OCI-M2 (cell line): Measurements from ENCODE around the gene ESAM.
"Not testable (repeated sequence)": the region's sequence is repeated elsewhere in the genome, so short reads cannot be mapped to it uniquely, and the experiment has no call there.

Source experiments
- DNase-seq: peaks from one replicate; lab custom pipeline; 2025; ENCODE audit not compliant: unreplicated experiment; lab: John Stamatoyannopoulos, UW

The ESAM gene

GRCh38 chr11:124776865-124777645, 15.0 kb upstream of the ESAM start:
- no peak for DNase-seq

- not testable (repeated sequence) for DNase-seq
Measured at GRCh38 chr11:124770959-124771358, 8.9 kb upstream of the ESAM start.

- DNase-seq, result no peak
Measured at GRCh38 chr11:124769806-124770774, 8.0 kb upstream of the ESAM start.

GRCh38 chr11:124768914-124769313, 6.8 kb upstream of the ESAM start:
- no peak for DNase-seq

GRCh38 chr11:124766156-124766555, 4.1 kb upstream of the ESAM start:
- no peak for DNase-seq

GRCh38 chr11:124763156-124763947, 1.3 kb upstream of the ESAM start:
- no peak for DNase-seq

- no peak for DNase-seq
Measured at GRCh38 chr11:124762624-124763155, 600 bp upstream of the ESAM start.

GRCh38 chr11:124761301-124762104, 587 bp downstream of the ESAM start:
- no peak for DNase-seq

- no peak for DNase-seq
Measured at GRCh38 chr11:124760806-124761205, 1.3 kb downstream of the ESAM start.

- DNase-seq, result no peak
Measured at GRCh38 chr11:124760205-124760652, 1.9 kb downstream of the ESAM start.

- DNase-seq, result no peak
Measured at GRCh38 chr11:124759266-124760204, 2.6 kb downstream of the ESAM start.

- DNase-seq, result peak; percentile 38
Measured at GRCh38 chr11:124758355-124759265, 3.5 kb downstream of the ESAM start.

GRCh38 chr11:124757320-124757719, 4.8 kb downstream of the ESAM start:
- DNase-seq, result no peak

- DNase-seq, result no peak
Measured at GRCh38 chr11:124756753-124757227, 5.3 kb downstream of the ESAM start.

- DNase-seq, result no peak
Measured at GRCh38 chr11:124756033-124756752, 5.9 kb downstream of the ESAM start.

- DNase-seq, result no peak
Measured at GRCh38 chr11:124754710-124755109, 7.4 kb downstream of the ESAM start.

- no peak for DNase-seq
Measured at GRCh38 chr11:124754309-124754708, 7.8 kb downstream of the ESAM start.
